Stomach (tissue), 4 donors: ENCODE data around the gene NEURL1B.

ENCODE experiments used
- CTCF ChIP-seq, 7 experiments: fragments of 450-650 bp in 4 of 7; fragments of 200-600 bp in 3 of 7; sonication (generic) in 3 of 7; IDR thresholded peaks; one replicate each; pipeline ENCODE4 v1.5.1; 2016 to 2019; ENCODE audit warnings: antibody characterized with exemption in 7 of 7, control low read depth in 2 of 7, mild to moderate bottlenecking in 1 of 7
- EP300 ChIP-seq: sonication (generic); formaldehyde crosslinking; IDR thresholded peaks from one replicate; pipeline ENCODE4 v1.6.1; 2017; ENCODE audit warnings: antibody characterized with exemption
- POLR2A ChIP-seq, 4 donors: fragments of 450-650 bp; IDR thresholded peaks; one replicate each; pipeline ENCODE4 v1.6.1; 2016; ENCODE audit warnings: antibody characterized with exemption in 4 of 4, control low read depth in 2 of 4, mild to moderate bottlenecking in 1 of 4, moderate library complexity in 1 of 4

- TF ChIP-seq CTCF (IDR thresholded peaks at IDR 0.05) (no peak), POLR2A (IDR thresholded peaks at IDR 0.05) (no peak), EP300 (no peak)
Observed at GRCh38 chr5:172591636-172592035, 49.4 kb upstream of the NEURL1B start.
